ENCODE measurements around the gene C14orf180.

The C14orf180 gene

GRCh38 chr14:104596451-104596918 lies 16.9 kb downstream of the C14orf180 start:
- no peak overlapping the region for H3K4me3 ChIP-seq (ENCODE audit: extremely low read depth, insufficient read depth, low read length, poor library complexity, severe bottlenecking)
- no peaks in the 10 kb centered on the region for H3K4me1 ChIP-seq (ENCODE audit: control insufficient read depth, insufficient read depth, low read length, poor library complexity, severe bottlenecking)
- H3K36me3 ChIP-seq (ENCODE audit: control insufficient read depth, insufficient read depth, low read length): no peaks in the 10 kb centered on the region
- no peaks in the 10 kb centered on the region for H3K9me3 ChIP-seq (ENCODE audit: control insufficient read depth, low read length)
- no peak overlapping the region for H3K27ac ChIP-seq (ENCODE audit: low read depth, low read length, severe bottlenecking)
- WGBS, 2 experiments (ENCODE audit: insufficient coverage in 2 of 2): 92 to 95% methylated on average over 10 to 11 of the region's 11 CpGs

GRCh38 chr14:104596927-104597351 lies 17.4 kb downstream of the C14orf180 start:
- no peaks in the 10 kb centered on the region for H3K36me3 ChIP-seq (ENCODE audit: control insufficient read depth, insufficient read depth, low read length)
- whole genome bisulfite sequencing, 2 experiments (ENCODE audit: insufficient coverage in 2 of 2): 90 to 95% methylated on average over 17 of the region's 21 CpGs
- H3K9me3 ChIP-seq (ENCODE audit: control insufficient read depth, low read length): no peaks in the 10 kb centered on the region
- no peaks in the 10 kb centered on the region for H3K4me1 ChIP-seq (ENCODE audit: control insufficient read depth, insufficient read depth, low read length, poor library complexity, severe bottlenecking)
- H3K4me3 ChIP-seq (ENCODE audit: extremely low read depth, insufficient read depth, low read length, poor library complexity, severe bottlenecking): no peak overlapping the region
- no peak overlapping the region for H3K27ac ChIP-seq (ENCODE audit: low read depth, low read length, severe bottlenecking)

GRCh38 chr14:104597576-104597975 lies 18.0 kb downstream of the C14orf180 start:
- H3K27ac ChIP-seq (ENCODE audit: low read depth, low read length, severe bottlenecking): no peak overlapping the region
- no peaks in the 10 kb centered on the region for H3K36me3 ChIP-seq (ENCODE audit: control insufficient read depth, insufficient read depth, low read length)
- no peaks in the 10 kb centered on the region for H3K9me3 ChIP-seq (ENCODE audit: control insufficient read depth, low read length)
- no peak overlapping the region for H3K4me3 ChIP-seq (ENCODE audit: extremely low read depth, insufficient read depth, low read length, poor library complexity, severe bottlenecking)
- 91 to 97% methylated on average over 11 of the region's 11 CpGs for WGBS, 2 experiments (ENCODE audit: insufficient coverage in 2 of 2)
- H3K4me1 ChIP-seq (ENCODE audit: control insufficient read depth, insufficient read depth, low read length, poor library complexity, severe bottlenecking): no peaks in the 10 kb centered on the region

- H3K9me3 ChIP-seq (ENCODE audit: control insufficient read depth, low read length): no peaks in the 10 kb centered on the region
- 81 to 85% methylated on average over 24 to 27 of the region's 28 CpGs for WGBS, 2 experiments (ENCODE audit: insufficient coverage in 2 of 2)
- H3K4me3 ChIP-seq (ENCODE audit: extremely low read depth, insufficient read depth, low read length, poor library complexity, severe bottlenecking): no peak overlapping the region
- no peak overlapping the region for H3K27ac ChIP-seq (ENCODE audit: low read depth, low read length, severe bottlenecking)
- no peaks in the 10 kb centered on the region for H3K4me1 ChIP-seq (ENCODE audit: control insufficient read depth, insufficient read depth, low read length, poor library complexity, severe bottlenecking)
- no peaks in the 10 kb centered on the region for H3K36me3 ChIP-seq (ENCODE audit: control insufficient read depth, insufficient read depth, low read length)
Measured at GRCh38 chr14:104598039-104598909, 18.7 kb downstream of the C14orf180 start.

GRCh38 chr14:104598910-104599273 lies 19.3 kb downstream of the C14orf180 start:
- Histone ChIP-seq H3K27ac (ENCODE audit: low read depth, low read length, severe bottlenecking) (no peak overlapping the region), H3K4me1 (ENCODE audit: control insufficient read depth, insufficient read depth, low read length, poor library complexity, severe bottlenecking) (no peaks in the 10 kb centered on the region)
- 87 to 91% methylated on average over 10 to 12 of the region's 12 CpGs for WGBS, 2 experiments (ENCODE audit: insufficient coverage in 2 of 2)

GRCh38 chr14:104599446-104599845 lies 19.9 kb downstream of the C14orf180 start:
- no peak overlapping the region for H3K27ac ChIP-seq (ENCODE audit: low read depth, low read length, severe bottlenecking)
- WGBS, 2 experiments (ENCODE audit: insufficient coverage in 2 of 2): 77 to 88% methylated on average over 4 to 7 of the region's 7 CpGs
- no peaks in the 10 kb centered on the region for H3K9me3 ChIP-seq (ENCODE audit: control insufficient read depth, low read length)
- H3K4me3 ChIP-seq (ENCODE audit: extremely low read depth, insufficient read depth, low read length, poor library complexity, severe bottlenecking): no peak overlapping the region
- H3K36me3 ChIP-seq (ENCODE audit: control insufficient read depth, insufficient read depth, low read length): no peaks in the 10 kb centered on the region
- H3K4me1 ChIP-seq (ENCODE audit: control insufficient read depth, insufficient read depth, low read length, poor library complexity, severe bottlenecking): no peaks in the 10 kb centered on the region

More at GRCh38 chr14:104598910-104599273, 19.3 kb downstream of the C14orf180 start:
- Histone ChIP-seq H3K9me3 (ENCODE audit: control insufficient read depth, low read length) (no peaks in the 10 kb centered on the region), H3K36me3 (ENCODE audit: control insufficient read depth, insufficient read depth, low read length) (no peaks in the 10 kb centered on the region), H3K4me3 (ENCODE audit: extremely low read depth, insufficient read depth, low read length, poor library complexity, severe bottlenecking) (no peak overlapping the region)

GRCh38 chr14:104600141-104600643 lies 20.6 kb downstream of the C14orf180 start:
- Histone ChIP-seq H3K27ac (ENCODE audit: low read depth, low read length, severe bottlenecking) (no peak overlapping the region), H3K4me3 (ENCODE audit: extremely low read depth, insufficient read depth, low read length, poor library complexity, severe bottlenecking) (no peak overlapping the region), H3K4me1 (ENCODE audit: control insufficient read depth, insufficient read depth, low read length, poor library complexity, severe bottlenecking) (peaks cover 3% of the 10 kb centered on the region), H3K9me3 (ENCODE audit: control insufficient read depth, low read length) (no peaks in the 10 kb centered on the region), H3K36me3 (ENCODE audit: control insufficient read depth, insufficient read depth, low read length) (no peaks in the 10 kb centered on the region)
- 60 to 65% methylated on average over 13 to 14 of the region's 14 CpGs for WGBS, 2 experiments (ENCODE audit: insufficient coverage in 2 of 2)

GRCh38 chr14:104600805-104601204 lies 21.2 kb downstream of the C14orf180 start:
- H3K36me3 ChIP-seq (ENCODE audit: control insufficient read depth, insufficient read depth, low read length): no peaks in the 10 kb centered on the region
- no peak overlapping the region for H3K27ac ChIP-seq (ENCODE audit: low read depth, low read length, severe bottlenecking)
- WGBS, 2 experiments (ENCODE audit: insufficient coverage in 2 of 2): 80 to 90% methylated on average over 7 to 8 of the region's 8 CpGs
- H3K4me1 ChIP-seq (ENCODE audit: control insufficient read depth, insufficient read depth, low read length, poor library complexity, severe bottlenecking): peaks cover 3% of the 10 kb centered on the region
- H3K9me3 ChIP-seq (ENCODE audit: control insufficient read depth, low read length): no peaks in the 10 kb centered on the region
- H3K4me3 ChIP-seq (ENCODE audit: extremely low read depth, insufficient read depth, low read length, poor library complexity, severe bottlenecking): no peak overlapping the region

- H3K9me3 ChIP-seq (ENCODE audit: control insufficient read depth, low read length): no peaks in the 10 kb centered on the region
- no peak overlapping the region for H3K4me3 ChIP-seq (ENCODE audit: extremely low read depth, insufficient read depth, low read length, poor library complexity, severe bottlenecking)
- peaks cover 3% of the 10 kb centered on the region for H3K4me1 ChIP-seq (ENCODE audit: control insufficient read depth, insufficient read depth, low read length, poor library complexity, severe bottlenecking)
- WGBS, 2 experiments (ENCODE audit: insufficient coverage in 2 of 2): 73 to 84% methylated on average over 8 of the region's 9 CpGs
- H3K27ac ChIP-seq (ENCODE audit: low read depth, low read length, severe bottlenecking): no peak overlapping the region
- H3K36me3 ChIP-seq (ENCODE audit: control insufficient read depth, insufficient read depth, low read length): no peaks in the 10 kb centered on the region
Measured at GRCh38 chr14:104601786-104602185, 22.2 kb downstream of the C14orf180 start.

GRCh38 chr14:104602315-104602932 lies 22.9 kb downstream of the C14orf180 start:
- WGBS, 2 experiments (ENCODE audit: insufficient coverage in 2 of 2): 94 to 98% methylated on average over 8 of the region's 11 CpGs
- Histone ChIP-seq H3K36me3 (ENCODE audit: control insufficient read depth, insufficient read depth, low read length) (no peaks in the 10 kb centered on the region), H3K4me1 (ENCODE audit: control insufficient read depth, insufficient read depth, low read length, poor library complexity, severe bottlenecking) (peaks cover 3% of the 10 kb centered on the region), H3K4me3 (ENCODE audit: extremely low read depth, insufficient read depth, low read length, poor library complexity, severe bottlenecking) (no peak overlapping the region), H3K27ac (ENCODE audit: low read depth, low read length, severe bottlenecking) (no peak overlapping the region), H3K9me3 (ENCODE audit: control insufficient read depth, low read length) (no peaks in the 10 kb centered on the region)
